ENCODE measurements around the gene ODAPH. TPM values are rescaled to one million over a fixed set of nuclear protein-coding genes. Genes with fewer than 3 reads are reported as not detected.

The ODAPH gene
- total and polyA plus RNA-seq, 4 donors, result not detected

GRCh38 chr4:75511841-75512240 is 44.0 kb upstream of the ODAPH start:
- TF ChIP-seq RXRA (IDR thresholded peaks at IDR 0.05), result no peak
- no peak for TF ChIP-seq GABPA (IDR thresholded peaks at IDR 0.05 in 1 of 2, conservative IDR thresholded peaks at IDR 0.05 in 1 of 2)
- no peak for TF ChIP-seq TAF1 (conservative IDR thresholded peaks at IDR 0.05)
- no peak for TF ChIP-seq EGR1 (IDR thresholded peaks at IDR 0.05; ENCODE audit: low read depth in 2 of 2)
- no peak for TF ChIP-seq RAD21 (IDR thresholded peaks at IDR 0.05)
- no peak for TF ChIP-seq JUND (IDR thresholded peaks at IDR 0.05)
- TF ChIP-seq NR2F2 (IDR thresholded peaks at IDR 0.05), result no peak
- no peak for TF ChIP-seq SP1 (IDR thresholded peaks at IDR 0.05)
- TF ChIP-seq ZBTB33 (IDR thresholded peaks at IDR 0.05), result no peak
- TF ChIP-seq HNF4A (conservative IDR thresholded peaks at IDR 0.05), result no peak
- no peak for TF ChIP-seq HNF4G (IDR thresholded peaks at IDR 0.05)
- no peak for TF ChIP-seq REST (IDR thresholded peaks at IDR 0.05)
- TF ChIP-seq CTCF (IDR thresholded peaks at IDR 0.05; ENCODE audit: low read depth, low read length, missing input control), result no peak
- Histone ChIP-seq H3K4me1 (ENCODE audit: control insufficient read depth in 4 of 4, insufficient read depth in 4 of 4, low read length in 3 of 4) (peaks cover 6 to 34% (median 17%) of the 10 kb centered on the region in 4 donors), H3K27ac (ENCODE audit: low read depth in 1 of 2, low read length in 2 of 2) (peak overlapping the region; percentile 32 to 62), H3K9me3 (ENCODE audit: control insufficient read depth in 4 of 4, low read length in 3 of 4) (no peaks in the 10 kb centered on the region), H3K9ac (ENCODE audit: low read depth in 1 of 2, low read length in 2 of 2) (no peak overlapping the region), H3K27me3 (ENCODE audit: control insufficient read depth in 4 of 4, insufficient read depth in 4 of 4, low read length in 3 of 4) (no peaks in the 10 kb centered on the region), H3K36me3 (ENCODE audit: control insufficient read depth in 4 of 4, insufficient read depth in 3 of 4, low read depth in 1 of 4, low read length in 3 of 4) (peaks cover 0 to 4% (median 0%) of the 10 kb centered on the region in 4 donors), H3K4me3 (ENCODE audit: low read depth in 1 of 3, low read length in 3 of 3) (no peak overlapping the region)
- DNase-seq (ENCODE audit: low spot score), result no peak
- WGBS, result 68% methylated on average over 3 of the region's 3 CpGs

GRCh38 chr4:75512386-75513211 is 43.3 kb upstream of the ODAPH start:
- Histone ChIP-seq H3K9me3 (ENCODE audit: control insufficient read depth in 4 of 4, low read length in 3 of 4) (no peaks in the 10 kb centered on the region), H3K9ac (ENCODE audit: low read depth in 1 of 2, low read length in 2 of 2) (no peak overlapping the region), H3K36me3 (ENCODE audit: control insufficient read depth in 4 of 4, insufficient read depth in 3 of 4, low read depth in 1 of 4, low read length in 3 of 4) (peaks cover 0 to 6% (median 2%) of the 10 kb centered on the region in 4 donors), H3K27ac (ENCODE audit: low read depth in 1 of 2, low read length in 2 of 2) (peak overlapping the region; percentile 32 to 62), H3K4me3 (ENCODE audit: low read depth in 1 of 3, low read length in 3 of 3) (peak overlapping the region; percentile 39 to 93 (median 58)), H3K27me3 (ENCODE audit: control insufficient read depth in 4 of 4, insufficient read depth in 4 of 4, low read length in 3 of 4) (no peaks in the 10 kb centered on the region), H3K4me1 (ENCODE audit: control insufficient read depth in 4 of 4, insufficient read depth in 4 of 4, low read length in 3 of 4) (peaks cover 6 to 34% (median 17%) of the 10 kb centered on the region in 4 donors)
- WGBS, result 44% methylated on average over 6 of the region's 6 CpGs
- no peak for DNase-seq (ENCODE audit: low spot score)
- no peak for TF ChIP-seq MAX (IDR thresholded peaks at IDR 0.05)
- TF ChIP-seq JUND (IDR thresholded peaks at IDR 0.05), result no peak
- TF ChIP-seq TAF1 (conservative IDR thresholded peaks at IDR 0.05), result no peak
- no peak for TF ChIP-seq CTCF (IDR thresholded peaks at IDR 0.05; ENCODE audit: low read depth, low read length, missing input control)
- no peak for TF ChIP-seq SP1 (IDR thresholded peaks at IDR 0.05)
- TF ChIP-seq FOXA1 (IDR thresholded peaks at IDR 0.05), result no peak
- TF ChIP-seq GABPA (IDR thresholded peaks at IDR 0.05 in 1 of 2, conservative IDR thresholded peaks at IDR 0.05 in 1 of 2), result no peak
- no peak for TF ChIP-seq RXRA (IDR thresholded peaks at IDR 0.05)
- no peak for TF ChIP-seq HNF4A (conservative IDR thresholded peaks at IDR 0.05)
- TF ChIP-seq ZBTB33 (IDR thresholded peaks at IDR 0.05), result no peak

Data from liver (tissue), 9 donors.